HG02885 (cell line): ENCODE measurements around the gene CDPF1.
A peak's percentile ranks its signal among the peaks of the same experiment; 100 is the strongest.
"Not testable (repeated sequence)": the region's sequence is repeated elsewhere in the genome, so short reads cannot be mapped to it uniquely, and the experiment has no call there.

Source experiments
- ATAC-seq: cut with Tn5 transposase; IDR thresholded peaks from one replicate; pipeline ENCODE4 v1.9.1; 2021; ENCODE audit warnings: mild to moderate bottlenecking; ENCODE audit not compliant: unreplicated experiment, poor library complexity

Gene CDPF1

GRCh38 chr22:46286006-46286405 is 35.9 kb upstream of the CDPF1 start:
- no peak for ATAC-seq

- ATAC-seq = no peak
These were observed 32.0 kb upstream of the CDPF1 start for GRCh38 chr22:46281866-46282678.

- ATAC-seq = no peak
These were observed 31.0 kb upstream of the CDPF1 start for GRCh38 chr22:46280999-46281623.

- no peak for ATAC-seq
These were observed 30.1 kb upstream of the CDPF1 start for GRCh38 chr22:46280063-46280817.

- ATAC-seq = no peak
These were observed 28.9 kb upstream of the CDPF1 start for GRCh38 chr22:46278656-46279645.

GRCh38 chr22:46276563-46276962 is 26.5 kb upstream of the CDPF1 start:
- ATAC-seq = no peak

GRCh38 chr22:46275455-46276122 is 25.5 kb upstream of the CDPF1 start:
- no peak for ATAC-seq

GRCh38 chr22:46274381-46274780 is 24.3 kb upstream of the CDPF1 start:
- ATAC-seq = no peak

GRCh38 chr22:46273432-46274148 is 23.5 kb upstream of the CDPF1 start:
- no peak for ATAC-seq

- ATAC-seq = no peak
These were observed 22.8 kb upstream of the CDPF1 start for GRCh38 chr22:46272762-46273431.

- ATAC-seq = no peak
These were observed 22.1 kb upstream of the CDPF1 start for GRCh38 chr22:46272196-46272595.

GRCh38 chr22:46269564-46269963 is 19.5 kb upstream of the CDPF1 start:
- ATAC-seq = no peak

- peak; percentile 88 for ATAC-seq
These were observed 17.6 kb upstream of the CDPF1 start, which contains the start of gene TTC38 for GRCh38 chr22:46267431-46268279. Gene TTC38 (plus strand): TSS chr22:46268008. CDS start chr22:46268040, 32 bp downstream.

- ATAC-seq = not testable (repeated sequence)
These were observed 15.5 kb upstream of the CDPF1 start for GRCh38 chr22:46265627-46266026.

- not testable (repeated sequence) for ATAC-seq
These were observed 14.4 kb upstream of the CDPF1 start for GRCh38 chr22:46264520-46264919.

- no peak for ATAC-seq
These were observed 13.1 kb upstream of the CDPF1 start, which contains the start of gene PKDREJ for GRCh38 chr22:46263216-46263590. Gene PKDREJ (minus strand): TSS chr22:46263343. CDS start chr22:46263322, 21 bp downstream.
